ENCODE results near the gene CDON. TPM values are rescaled to one million over a fixed set of nuclear protein-coding genes. Genes with fewer than 3 reads are reported as not detected.

Gene CDON
- total RNA-seq, 2 experiments from 2014 or later, result 1.9 to 2.7 TPM

- Histone ChIP-seq H3K4me1 (ENCODE audit: insufficient read depth, low read length) (no peaks in the 10 kb centered on the region), H3K27ac (ENCODE audit: low read depth in 1 of 2, low read length in 2 of 2) (no peak overlapping the region), H3K36me3 (ENCODE audit: insufficient read depth, low read length) (no peaks in the 10 kb centered on the region), H3K4me3 (ENCODE audit: low read length) (no peak overlapping the region), H3K9me3 (ENCODE audit: control insufficient read depth in 1 of 2, insufficient read depth in 1 of 2, low read length in 2 of 2) (no peaks in the 10 kb centered on the region), H3K27me3 (ENCODE audit: control insufficient read depth in 1 of 2, insufficient read depth in 2 of 2, low read length in 2 of 2) (no peaks in the 10 kb centered on the region)
- no peak for TF ChIP-seq CTCF (IDR thresholded peaks at IDR 0.05)
- no peak for DNase-seq
- Mint-ChIP-seq H3K27ac (no peak overlapping the region), H3K9me3 (no peaks in the 10 kb centered on the region), H3K4me3 (no peak overlapping the region), H3K27me3 (no peaks in the 10 kb centered on the region), H3K36me3 (ENCODE audit: low read depth) (peaks cover 16% of the 10 kb centered on the region), H3K4me1 (ENCODE audit: low read depth) (no peaks in the 10 kb centered on the region)
- ChIA-PET CTCF (no interaction called here), POLR2A (no interaction called here)
- ATAC-seq (ENCODE audit: poor library complexity), result no peak
- intact Hi-C loops (cut with DNase I, micrococcal nuclease), result no loop called here
Observed at GRCh38 chr11:126024123-126024522, 38.5 kb downstream of the CDON start.

- Mint-ChIP-seq H3K9me3 (no peaks in the 10 kb centered on the region), H3K27ac (no peak overlapping the region), H3K4me3 (no peak overlapping the region), H3K27me3 (no peaks in the 10 kb centered on the region), H3K36me3 (ENCODE audit: low read depth) (peaks cover 17% of the 10 kb centered on the region), H3K4me1 (ENCODE audit: low read depth) (no peaks in the 10 kb centered on the region)
- H3K27me3 ChIP-seq (ENCODE audit: control insufficient read depth in 1 of 2, insufficient read depth in 2 of 2, low read length in 2 of 2), result no peaks in the 10 kb centered on the region
- no peak for TF ChIP-seq CTCF (IDR thresholded peaks at IDR 0.05)
- DNase-seq (no peak), ATAC-seq (ENCODE audit: poor library complexity) (no peak)
- H3K4me3 ChIP-seq (ENCODE audit: low read length), result no peak overlapping the region
- ChIA-PET CTCF (no interaction called here), POLR2A (no interaction called here)
- H3K36me3 ChIP-seq (ENCODE audit: insufficient read depth, low read length), result no peaks in the 10 kb centered on the region
- no peak overlapping the region for H3K27ac ChIP-seq (ENCODE audit: low read depth in 1 of 2, low read length in 2 of 2)
- no peaks in the 10 kb centered on the region for H3K4me1 ChIP-seq (ENCODE audit: insufficient read depth, low read length)
- intact Hi-C loops (cut with DNase I, micrococcal nuclease), result no loop called here
- H3K9me3 ChIP-seq (ENCODE audit: control insufficient read depth in 1 of 2, insufficient read depth in 1 of 2, low read length in 2 of 2), result no peaks in the 10 kb centered on the region
Observed at GRCh38 chr11:126012852-126013251, 49.8 kb downstream of the CDON start.

- Mint-ChIP-seq H3K36me3 (ENCODE audit: low read depth) (peaks cover 7% of the 10 kb centered on the region), H3K4me1 (ENCODE audit: low read depth) (no peaks in the 10 kb centered on the region), H3K27me3 (no peaks in the 10 kb centered on the region), H3K4me3 (no peak overlapping the region), H3K9me3 (no peaks in the 10 kb centered on the region), H3K27ac (no peak overlapping the region)
- Histone ChIP-seq H3K27me3 (ENCODE audit: control insufficient read depth in 1 of 2, insufficient read depth in 2 of 2, low read length in 2 of 2) (no peaks in the 10 kb centered on the region), H3K36me3 (ENCODE audit: insufficient read depth, low read length) (no peaks in the 10 kb centered on the region), H3K27ac (ENCODE audit: low read depth in 1 of 2, low read length in 2 of 2) (no peak overlapping the region), H3K4me1 (ENCODE audit: insufficient read depth, low read length) (no peaks in the 10 kb centered on the region), H3K4me3 (ENCODE audit: low read length) (no peak overlapping the region), H3K9me3 (ENCODE audit: control insufficient read depth in 1 of 2, insufficient read depth in 1 of 2, low read length in 2 of 2) (no peaks in the 10 kb centered on the region)
- ChIA-PET CTCF (interaction anchor here (0.5 kb wide), 1 partner anchor 154 kb away, joined by 3 read pairs; no protein-coding TSS in a partner anchor), POLR2A (no interaction called here)
- ATAC-seq (ENCODE audit: poor library complexity), result no peak
- intact Hi-C loops (cut with DNase I, micrococcal nuclease), result no loop called here
- no peak for TF ChIP-seq CTCF (IDR thresholded peaks at IDR 0.05)
- DNase-seq, result no peak
Observed at GRCh38 chr11:126011754-126012153, 50.9 kb downstream of the CDON start.

Data from CD4-positive, alpha-beta T cell (primary cell).